GM18499 (cell line): ENCODE data around the gene LRP8.

Experiments used
- ATAC-seq: cut with Tn5 transposase; IDR thresholded peaks from one replicate; pipeline ENCODE4 v1.9.1; 2021; ENCODE audit warnings: moderate number of reproducible peaks; ENCODE audit not compliant: insufficient read depth, unreplicated experiment

Gene LRP8

GRCh38 chr1:53361541-53361961 lies 33.7 kb upstream of the LRP8 start:
- ATAC-seq: no peak

GRCh38 chr1:53359934-53360276 lies 32.0 kb upstream of the LRP8 start:
- ATAC-seq: no peak

- no peak for ATAC-seq
Observed at GRCh38 chr1:53359225-53359933, 31.5 kb upstream of the LRP8 start.

DNA sequence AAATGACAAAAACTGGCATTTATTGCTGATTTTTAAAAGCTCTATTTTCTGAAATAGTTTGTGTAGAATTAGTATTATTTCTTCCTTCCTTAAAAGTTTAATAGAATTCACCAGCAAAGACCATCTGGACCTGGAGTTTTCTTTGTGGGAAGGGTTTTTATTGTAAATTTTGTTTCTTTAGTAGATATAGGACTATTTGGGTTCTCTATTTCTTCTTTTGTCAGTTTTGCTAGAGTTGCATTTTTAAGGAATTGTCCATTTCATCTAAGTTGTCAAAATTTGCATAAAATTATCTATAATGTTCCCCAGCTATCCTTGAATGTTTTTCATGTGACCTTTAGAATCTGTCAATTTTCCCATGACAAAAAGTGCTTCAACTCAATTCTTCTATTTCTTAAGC lies 28.8 kb upstream of the LRP8 start:
- no peak for ATAC-seq

DNA sequence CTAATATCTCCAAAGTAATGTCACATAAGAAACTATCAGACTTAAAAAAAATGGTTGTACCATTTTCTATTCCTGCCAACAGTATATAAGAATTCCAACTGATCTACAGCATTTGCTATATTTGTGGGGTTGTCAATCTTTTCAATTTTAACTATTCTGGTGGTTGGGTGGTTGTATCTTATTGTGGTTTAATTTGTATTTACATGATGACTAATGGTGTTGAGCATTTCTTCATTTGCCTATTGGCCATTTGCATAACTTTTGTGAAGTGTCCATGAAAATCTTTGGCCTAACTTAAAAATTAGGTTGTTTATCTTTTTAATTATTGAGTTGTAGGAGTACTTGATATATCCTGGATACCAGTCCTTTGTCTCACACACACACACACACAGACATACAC lies 26.2 kb upstream of the LRP8 start:
- ATAC-seq: no peak

GRCh38 chr1:53352561-53352960 lies 24.7 kb upstream of the LRP8 start:
- ATAC-seq: no peak

DNA sequence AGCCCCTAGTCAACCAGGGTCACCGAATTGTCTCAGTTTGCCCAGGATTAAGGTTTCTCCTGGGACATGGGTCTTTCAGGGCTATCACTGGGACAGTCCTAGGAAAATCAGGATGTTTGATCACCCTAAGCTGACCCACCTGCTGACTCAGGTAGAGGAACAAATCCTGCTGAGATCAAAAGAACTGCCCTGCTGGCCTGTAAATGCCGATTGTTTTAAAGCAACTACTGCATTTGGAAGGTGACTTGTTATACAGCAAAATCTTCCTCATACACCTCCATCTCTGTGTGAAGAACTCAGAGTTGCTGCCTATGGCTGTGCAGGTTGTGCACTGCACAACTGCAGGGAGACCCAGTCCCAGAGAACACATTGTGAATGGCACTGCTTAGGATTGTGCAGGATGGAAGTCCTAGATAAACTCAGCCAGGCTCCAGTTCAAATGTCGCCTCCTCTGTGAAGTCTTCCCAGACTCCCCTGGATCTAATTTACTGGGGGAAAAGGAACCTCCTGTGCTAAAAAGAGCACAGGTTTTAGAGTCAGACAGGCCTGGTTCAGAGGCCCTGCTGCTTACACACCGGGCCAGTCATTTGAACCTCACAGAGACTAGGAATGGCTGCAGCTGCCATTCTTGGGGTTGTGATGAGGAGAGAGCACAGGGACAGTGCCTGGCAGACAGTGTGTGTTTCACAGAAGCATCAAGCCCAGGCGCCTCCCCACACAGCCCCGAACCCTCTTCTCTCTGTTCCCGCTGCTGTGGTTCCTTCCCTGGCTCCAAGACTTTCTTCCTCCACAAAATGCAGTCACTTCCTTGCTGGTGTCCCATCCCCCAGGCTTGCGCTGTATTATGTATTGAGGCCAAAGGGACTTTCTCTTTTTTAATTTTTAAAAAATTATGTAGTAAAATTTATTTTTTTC lies 23.2 kb upstream of the LRP8 start:
- no peak for ATAC-seq

DNA sequence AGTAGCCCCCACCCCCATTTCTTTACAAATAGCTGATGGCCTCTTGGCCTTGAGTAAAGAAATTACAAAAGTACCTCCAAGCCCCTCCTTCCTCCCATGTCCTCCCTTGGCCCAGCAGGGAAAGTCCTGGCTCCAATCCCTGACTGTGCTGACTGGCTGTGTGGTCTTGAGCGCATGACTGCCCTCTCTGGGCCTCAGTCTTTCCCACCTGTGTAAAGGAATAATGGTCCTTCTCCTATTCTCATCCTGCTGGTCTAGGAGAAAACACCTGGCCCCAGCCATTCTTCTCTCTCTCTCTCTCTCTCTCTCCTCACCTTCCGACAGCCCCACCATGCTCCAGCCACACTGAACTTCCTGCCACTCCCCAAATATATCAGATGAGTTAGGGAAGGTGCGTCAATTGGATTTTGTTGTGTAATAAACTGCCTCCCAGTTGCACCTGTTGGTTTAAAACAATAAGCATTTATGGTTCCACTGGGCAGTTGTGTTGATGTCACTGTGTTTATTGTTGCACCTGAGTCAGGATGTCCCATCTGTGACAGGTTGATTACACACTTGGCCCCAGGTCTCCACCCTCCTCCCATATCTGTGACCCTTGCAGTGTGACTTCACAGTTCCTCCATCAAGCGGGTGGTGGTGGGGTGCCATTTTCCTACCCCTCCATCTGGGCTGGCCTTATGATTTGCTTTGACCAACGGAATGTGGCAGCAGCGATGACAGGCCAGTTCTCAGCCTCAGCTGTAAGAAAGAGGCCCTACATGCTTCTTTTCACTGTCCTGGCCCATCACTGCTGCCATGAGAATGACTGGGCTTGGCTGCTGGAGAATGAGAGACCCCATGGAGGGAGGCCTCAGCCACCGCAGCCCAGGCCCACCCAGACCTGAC lies 22.3 kb upstream of the LRP8 start:
- no peak for ATAC-seq

DNA sequence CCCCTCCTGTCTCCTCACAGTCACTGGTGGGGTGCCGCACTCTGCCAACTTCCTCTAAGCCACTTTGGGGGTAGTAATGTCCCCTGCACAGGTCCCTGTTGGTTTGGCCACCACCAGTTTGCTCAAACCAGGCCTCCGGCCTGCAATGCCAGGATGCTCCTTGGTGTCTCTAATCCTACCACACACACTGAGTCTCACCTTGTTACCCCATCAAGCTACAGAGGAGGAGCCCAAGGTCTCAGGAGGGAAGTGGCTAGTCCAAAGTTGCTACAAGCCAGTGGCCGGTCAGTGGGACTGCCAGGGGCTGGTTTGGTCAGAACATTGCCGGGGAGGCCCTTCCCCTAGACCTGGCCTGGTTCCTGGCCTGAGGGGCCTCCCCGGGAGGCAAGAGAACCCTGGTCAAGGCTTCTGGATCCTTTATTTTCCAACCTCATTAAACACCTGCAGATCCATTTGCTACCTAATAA lies 21.5 kb upstream of the LRP8 start:
- no peak for ATAC-seq

GRCh38 chr1:53348486-53349368 lies 20.9 kb upstream of the LRP8 start:
- no peak for ATAC-seq

DNA sequence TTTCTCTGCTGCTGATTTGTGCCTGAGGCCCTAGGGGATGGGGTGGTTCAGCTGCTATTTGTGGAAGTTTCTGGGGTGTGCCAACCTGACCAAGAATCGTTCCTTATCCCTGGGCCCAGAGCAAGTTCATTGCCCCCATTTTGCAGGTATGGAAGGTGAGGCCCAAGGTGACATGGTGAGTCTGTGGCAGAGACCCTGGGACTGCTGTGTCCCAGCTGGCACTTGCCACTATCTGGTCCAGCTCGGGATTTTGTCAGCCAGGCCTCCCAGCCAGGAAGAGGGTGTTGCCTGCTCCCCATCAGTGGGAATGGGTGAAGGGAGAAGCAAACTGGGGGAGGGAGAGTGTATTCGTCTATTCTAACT lies 18.9 kb upstream of the LRP8 start:
- no peak for ATAC-seq

- ATAC-seq: no peak
Observed at GRCh38 chr1:53345996-53346813, 18.3 kb upstream of the LRP8 start.

DNA sequence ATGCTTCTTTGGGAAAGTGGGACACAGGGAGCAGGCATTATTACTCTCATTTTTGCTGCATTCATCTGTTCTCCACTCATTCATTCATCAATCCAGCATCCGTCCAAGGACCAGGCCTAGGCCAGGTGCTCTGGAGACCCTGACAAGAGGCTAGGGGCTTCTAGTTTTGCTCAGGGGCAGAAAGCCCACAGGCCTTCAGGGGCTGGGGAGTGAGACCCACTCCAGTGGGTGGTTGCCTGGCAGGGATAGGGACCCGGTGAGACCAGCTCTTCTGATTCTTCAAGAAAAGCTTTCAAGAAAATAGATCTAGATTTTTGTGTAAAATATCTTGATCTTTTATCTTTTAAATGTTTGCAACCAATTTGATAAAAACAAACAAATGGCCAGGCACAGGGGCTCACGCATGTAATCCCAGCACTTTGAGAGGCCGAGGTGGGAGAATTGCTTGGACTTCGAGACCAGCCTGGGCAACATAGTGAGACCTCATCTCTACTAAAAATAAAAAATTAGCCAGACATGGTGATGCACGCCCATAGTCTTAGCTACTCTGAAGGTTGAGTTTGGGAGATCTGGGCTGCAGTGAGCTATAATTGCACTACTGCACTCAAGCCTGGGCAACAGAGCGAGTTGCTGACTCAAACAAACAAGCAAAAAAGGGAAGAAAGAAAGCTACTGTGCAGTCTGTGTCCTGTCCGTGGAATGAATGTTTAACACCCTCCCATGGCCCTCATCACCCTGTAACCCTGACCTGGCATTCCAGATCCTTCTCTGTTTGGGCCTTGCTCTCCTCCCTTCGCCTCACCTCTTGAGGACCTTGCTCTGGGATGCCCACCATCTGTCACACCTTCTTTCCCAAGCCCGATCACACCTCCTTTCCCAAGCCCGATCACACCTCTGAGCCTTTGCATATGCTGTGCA lies 17.3 kb upstream of the LRP8 start:
- ATAC-seq: peak; percentile 83

- no peak for ATAC-seq
Observed at GRCh38 chr1:53343831-53344668, 16.2 kb upstream of the LRP8 start.

- ATAC-seq: no peak
Observed at GRCh38 chr1:53342735-53343470, 15.0 kb upstream of the LRP8 start.

GRCh38 chr1:53341961-53342707 lies 14.3 kb upstream of the LRP8 start:
- ATAC-seq: no peak
